HCT116 (cell line): ENCODE measurements around the gene MAP2K2. TPM values are rescaled to one million over a fixed set of nuclear protein-coding genes. Genes with fewer than 3 reads are reported as not detected.

Experiments
- ATAC-seq: fragments of 200-7000 bp; cut with Tn5 transposase; 2 replicates; pipeline ENCODE4 v1.9.1; 2020; ENCODE audit warnings: mild to moderate bottlenecking, moderate library complexity
- BruUV-seq: library from RNA; stranded (reverse); fragments of 400-500 nt; replicated peaks from 2 replicates; lab custom pipeline; 2021; lab: Mats Ljungman, UMichigan
- CTCF ChIA-PET: fragments of 300-600 bp; sonication (Branson Sonifier 250); formaldehyde crosslinking; loops from one replicate; lab custom pipeline; 2021; ENCODE audit warnings: antibody characterized with exemption; lab: Charles Lee
- POLR2A ChIA-PET: fragments of 300-600, 350-600 bp; sonication (Branson Sonifier 250); formaldehyde crosslinking; loops from one replicate; lab custom pipeline; 2021; ENCODE audit warnings: antibody characterized with exemption; lab: Charles Lee
- RAD21 ChIA-PET, 2 experiments: fragments of 300-600 bp; sonication (Branson Sonifier 250); formaldehyde crosslinking; loops; one replicate each; lab custom pipeline; 2023; ENCODE audit warnings: low total read pairs in 2 of 2; ENCODE audit not compliant: uncharacterized antibody in 2 of 2, unreplicated experiment in 2 of 2, low non-redundant PET in 1 of 2; lab: Charles Lee
- DNase-seq: peaks from one replicate; pipeline ENCODE4 v3.0.0-alpha.2; 2010; ENCODE audit warnings: low read depth, low spot score
- H2AFZ ChIP-seq: fragments of 200-600 bp; shearing (Covaris generic), sonication (generic); 2 replicates; pipeline ENCODE4 v1.6.1; 2017; ENCODE audit warnings: low read depth, mixed run types, mixed read lengths, antibody characterized with exemption, low read length; ENCODE audit not compliant: poor library complexity, severe bottlenecking
- H3K27ac ChIP-seq: 2 replicates; pipeline ENCODE4 v1.5.1; 2012; ENCODE audit warnings: low read depth, low read length
- H3K27me3 ChIP-seq: fragments of 200-600 bp; sonication (generic); 2 replicates; pipeline ENCODE4 v1.6.1; 2016; ENCODE audit warnings: mixed run types, low read length, mixed read lengths; ENCODE audit not compliant: insufficient read depth
- H3K36me3 ChIP-seq, 2 experiments: fragments of 200-500 bp in 1 of 2; fragments of 200-600 bp in 1 of 2; sonication (Bioruptor generic) in 1 of 2; sonication (generic) in 1 of 2; 2 replicates each; pipeline versions ENCODE4 v1.5.1 to v1.6.1; 2014 to 2016; ENCODE audit warnings: low read length in 2 of 2, inconsistent platforms in 1 of 2, mixed read lengths in 1 of 2, mixed run types in 1 of 2; ENCODE audit not compliant: insufficient read depth in 2 of 2, control insufficient read depth in 1 of 2
- H3K4me1 ChIP-seq, 2 experiments: fragments of 200-600 bp in 1 of 2; sonication (generic) in 1 of 2; 2 replicates each; pipeline versions ENCODE4 v1.5.1 to v1.6.1; 2012 to 2017; ENCODE audit warnings: low read length in 2 of 2, inconsistent platforms in 1 of 2, mild to moderate bottlenecking in 1 of 2, mixed read lengths in 1 of 2, mixed run types in 1 of 2, moderate library complexity in 1 of 2; ENCODE audit not compliant: insufficient read depth in 2 of 2, control insufficient read depth in 1 of 2
- H3K4me2 ChIP-seq: fragments of 200-600 bp; sonication (generic); 2 replicates; pipeline ENCODE4 v1.6.1; 2017; ENCODE audit warnings: mixed run types, low read length, mixed read lengths
- H3K4me3 ChIP-seq, 2 experiments: fragments of 200-600 bp in 1 of 2; sonication (generic) in 1 of 2; replicated peaks in 1 of 2; 2 replicates each; pipeline ENCODE4 v1.5.1; 2011 to 2016; ENCODE audit warnings: low read length in 2 of 2, control low read depth in 1 of 2, low read depth in 1 of 2, mild to moderate bottlenecking in 1 of 2, mixed read lengths in 1 of 2, mixed run types in 1 of 2
- H3K79me2 ChIP-seq: fragments of 200-600 bp; sonication (generic); 2 replicates; pipeline ENCODE4 v1.6.1; 2017; ENCODE audit warnings: mild to moderate bottlenecking, mixed run types, low read length, moderate library complexity, mixed read lengths; ENCODE audit not compliant: insufficient read depth
- H3K9ac ChIP-seq: fragments of 200-600 bp; sonication (generic); 2 replicates; pipeline ENCODE4 v1.6.1; 2016; ENCODE audit warnings: low read length, mixed read lengths
- H3K9me2 ChIP-seq: fragments of 200-600 bp; sonication (generic), shearing (Covaris generic); 2 replicates; pipeline ENCODE4 v1.6.1; 2017; ENCODE audit warnings: mixed run types, mild to moderate bottlenecking, moderate library complexity; ENCODE audit not compliant: insufficient read depth
- H3K9me3 ChIP-seq, 2 experiments: fragments of 200-500 bp in 1 of 2; fragments of 200-600 bp in 1 of 2; sonication (Bioruptor generic) in 1 of 2; sonication (generic) in 1 of 2; 2 replicates each; pipeline ENCODE4 v1.6.1; 2014 to 2017; ENCODE audit warnings: low read length in 2 of 2, mixed read lengths in 2 of 2, inconsistent platforms in 1 of 2, low read depth in 1 of 2, mild to moderate bottlenecking in 1 of 2, mixed run types in 1 of 2, moderate library complexity in 1 of 2; ENCODE audit not compliant: control insufficient read depth in 1 of 2, insufficient read depth in 1 of 2
- H4K20me1 ChIP-seq: fragments of 200-600 bp; sonication (generic), shearing (Covaris generic); 2 replicates; pipeline ENCODE4 v1.6.1; 2017; ENCODE audit warnings: mixed run types, mild to moderate bottlenecking, moderate library complexity; ENCODE audit not compliant: insufficient read depth
- EGR1 ChIP-seq: IDR thresholded peaks from 2 replicates; pipeline ENCODE4 v1.6.1; 2012; ENCODE audit warnings: low read depth
- EZH2 ChIP-seq: fragments of 200-600 bp; sonication (generic); IDR thresholded peaks from 2 replicates; pipeline ENCODE4 v1.6.1; 2017; ENCODE audit warnings: antibody characterized with exemption, mixed run types
- SIN3A ChIP-seq: IDR thresholded peaks from 2 replicates; pipeline ENCODE4 v1.6.1; 2012; ENCODE audit warnings: low read depth
- SP1 ChIP-seq: IDR thresholded peaks from 2 replicates; pipeline ENCODE4 v1.6.1; 2012; ENCODE audit warnings: low read depth
- ZFX ChIP-seq: fragments of 450-650 bp; IDR thresholded peaks from 2 replicates; pipeline ENCODE4 v1.6.1; 2017
- intact Hi-C: fragments of 100-400 bp; cut with micrococcal nuclease; formaldehyde crosslinking; loops from 2 replicates; pipeline ENCODE4 v1.10.0; 2022
- total RNA-seq: library from RNA; stranded (reverse); gene quantifications from one replicate; pipeline ENCODE4 v1.2.1, GENCODE V29; 2021; ENCODE audit not compliant: unreplicated experiment
- TF ChIP-seq, protein P1 (sequence below), 3 experiments: fragments of 200-600 bp in 1 of 3; sonication (generic) in 1 of 3; IDR thresholded peaks in 2 of 3; conservative IDR thresholded peaks in 1 of 3; 2 replicates each; pipeline ENCODE4 v1.5.1; 2012 to 2017; ENCODE audit warnings: low read depth in 2 of 3, low read length in 2 of 3, antibody characterized with exemption in 1 of 3, borderline replicate concordance in 1 of 3, control low read depth in 1 of 3, mild to moderate bottlenecking in 1 of 3, mixed read lengths in 1 of 3, mixed run types in 1 of 3, moderate library complexity in 1 of 3; ENCODE audit not compliant: insufficient read depth in 1 of 3

The MAP2K2 gene
- total RNA-seq, 1 experiment from 2014 or later, result 186 TPM

DNA sequence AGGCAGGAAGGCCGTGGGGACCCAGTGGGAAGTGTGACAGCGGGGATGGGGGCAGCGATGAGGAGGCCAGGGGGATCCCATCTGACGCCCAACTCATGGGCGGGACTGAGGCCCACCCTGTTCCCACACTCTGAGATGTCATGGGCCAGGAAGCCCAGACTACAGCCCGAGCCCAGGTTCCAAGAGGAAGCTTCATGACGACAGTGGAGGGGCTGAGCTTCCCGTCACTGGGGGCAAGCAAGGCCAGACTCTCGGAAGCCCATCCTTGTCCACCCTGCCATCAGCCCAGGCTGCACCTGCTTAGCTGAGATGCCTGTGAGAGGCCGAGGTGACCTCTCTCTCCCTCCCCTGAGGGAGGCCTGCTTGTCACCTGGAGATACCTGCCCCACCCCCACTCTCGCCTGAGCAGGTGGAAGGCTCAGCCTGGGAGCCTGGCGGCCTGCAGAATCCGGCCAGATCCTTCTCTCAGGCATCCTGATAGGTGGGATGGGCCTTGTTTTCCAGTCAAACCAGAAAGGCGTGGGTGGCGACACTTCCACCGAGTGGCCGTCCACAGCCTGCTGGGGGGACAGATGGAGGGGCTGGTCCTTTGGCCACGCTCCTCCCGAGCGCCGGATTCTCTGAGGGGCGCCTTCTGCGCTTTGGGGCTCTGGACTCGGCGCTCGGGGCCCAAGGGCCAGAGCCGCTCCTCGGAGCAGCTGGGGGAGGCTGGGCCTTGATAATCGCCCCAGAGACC, 62.1 kb downstream of the MAP2K2 start:
- peak overlapping the region; percentile 36 to 50 for H3K4me3 ChIP-seq
- ChIA-PET CTCF (no interaction called here), RAD21 (no interaction called here)
- no TSS peak for BruUV-seq
- H2AFZ ChIP-seq, result no peak overlapping the region
- H3K27ac ChIP-seq, result peak overlapping the region; percentile 96
- intact Hi-C loops, result loop anchor here (5.0 to 10.0 kb wide), 3 partner anchors 73 to 357 kb away; partner anchors contain the start of genes PIP5K1C and TJP3
- peaks cover 57 to 66% of the 10 kb centered on the region in 2 experiments for H3K4me1 ChIP-seq
- no peak for DNase-seq
- TF ChIP-seq SP1 (0 out of 2 replicates have a peak, but pooled peaks have one; percentile 4), ZFX (0 out of 2 replicates have a peak, but pooled peaks have one; percentile 3), EZH2 (no peak), SIN3A (no peak), EGR1 (0 out of 2 replicates have a peak, but pooled peaks have one; percentile 10)
- TF ChIP-seq, protein P1, sequence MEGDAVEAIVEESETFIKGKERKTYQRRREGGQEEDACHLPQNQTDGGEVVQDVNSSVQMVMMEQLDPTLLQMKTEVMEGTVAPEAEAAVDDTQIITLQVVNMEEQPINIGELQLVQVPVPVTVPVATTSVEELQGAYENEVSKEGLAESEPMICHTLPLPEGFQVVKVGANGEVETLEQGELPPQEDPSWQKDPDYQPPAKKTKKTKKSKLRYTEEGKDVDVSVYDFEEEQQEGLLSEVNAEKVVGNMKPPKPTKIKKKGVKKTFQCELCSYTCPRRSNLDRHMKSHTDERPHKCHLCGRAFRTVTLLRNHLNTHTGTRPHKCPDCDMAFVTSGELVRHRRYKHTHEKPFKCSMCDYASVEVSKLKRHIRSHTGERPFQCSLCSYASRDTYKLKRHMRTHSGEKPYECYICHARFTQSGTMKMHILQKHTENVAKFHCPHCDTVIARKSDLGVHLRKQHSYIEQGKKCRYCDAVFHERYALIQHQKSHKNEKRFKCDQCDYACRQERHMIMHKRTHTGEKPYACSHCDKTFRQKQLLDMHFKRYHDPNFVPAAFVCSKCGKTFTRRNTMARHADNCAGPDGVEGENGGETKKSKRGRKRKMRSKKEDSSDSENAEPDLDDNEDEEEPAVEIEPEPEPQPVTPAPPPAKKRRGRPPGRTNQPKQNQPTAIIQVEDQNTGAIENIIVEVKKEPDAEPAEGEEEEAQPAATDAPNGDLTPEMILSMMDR (IDR thresholded peaks at IDR 0.05 in 2 of 3, conservative IDR thresholded peaks at IDR 0.05 in 1 of 3; ENCODE audit: borderline replicate concordance in 1 of 3, insufficient read depth in 1 of 3, low read depth in 2 of 3, low read length in 2 of 3), result no peak
- TF ChIP-seq, all 23 proteins: peak for 3
- Histone ChIP-seq H3K9me3 (no peaks in the 10 kb centered on the region), H3K79me2 (peaks cover 83% of the 10 kb centered on the region), H3K9me2 (no peaks in the 10 kb centered on the region), H3K27me3 (no peaks in the 10 kb centered on the region), H4K20me1 (peaks cover 11% of the 10 kb centered on the region; the same call in 1 of the 2 replicates), H3K36me3 (peaks cover 0 to 11% of the 10 kb centered on the region in 2 experiments; a peak in 1 of 4 replicates), H3K9ac (peak overlapping the region; percentile 62), H3K4me2 (peak overlapping the region; percentile 91)
- ATAC-seq, result no peak
- POLR2A ChIA-PET, result interaction anchor here (0.6 kb wide), 2 partner anchors 70 to 73 kb away, joined by 3 read pairs; no protein-coding TSS in a partner anchor
